NCI-H226 (cell line): ENCODE data around the gene MAP4.

Source experiments
- DNase-seq: peaks from one replicate; pipeline ENCODE4 v3.0.0-alpha.2; 2015

The MAP4 gene

DNA sequence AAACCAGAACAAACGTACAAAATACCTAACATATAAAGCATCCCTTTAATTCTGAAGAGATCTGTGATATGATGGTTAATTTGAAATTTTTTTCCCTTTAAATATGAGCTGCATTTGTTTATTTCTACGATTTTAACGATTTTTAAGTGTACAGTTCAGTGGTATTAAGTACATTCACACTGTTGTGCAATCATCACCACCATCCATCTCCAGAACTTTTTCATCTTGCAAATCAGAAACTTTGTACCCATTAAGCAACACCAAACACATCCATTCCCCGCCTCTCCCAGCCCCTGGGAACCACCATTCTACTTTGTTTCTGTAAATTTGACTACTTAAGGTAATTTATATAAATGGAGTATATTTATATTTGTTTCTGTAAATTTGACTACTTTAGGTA, 51.5 kb downstream of the MAP4 start:
- no peak for DNase-seq

GRCh38 chr3:47961815-47962606, 54.2 kb downstream of the MAP4 start:
- DNase-seq, result peak; percentile 34

GRCh38 chr3:47961036-47961435, 55.2 kb downstream of the MAP4 start:
- no peak for DNase-seq

GRCh38 chr3:47956521-47956920, 59.7 kb downstream of the MAP4 start:
- no peak for DNase-seq

- no peak for DNase-seq
Measured at GRCh38 chr3:47954567-47954966, 61.6 kb downstream of the MAP4 start.

- no peak for DNase-seq
Measured at GRCh38 chr3:47950453-47951169, 65.6 kb downstream of the MAP4 start.

DNA sequence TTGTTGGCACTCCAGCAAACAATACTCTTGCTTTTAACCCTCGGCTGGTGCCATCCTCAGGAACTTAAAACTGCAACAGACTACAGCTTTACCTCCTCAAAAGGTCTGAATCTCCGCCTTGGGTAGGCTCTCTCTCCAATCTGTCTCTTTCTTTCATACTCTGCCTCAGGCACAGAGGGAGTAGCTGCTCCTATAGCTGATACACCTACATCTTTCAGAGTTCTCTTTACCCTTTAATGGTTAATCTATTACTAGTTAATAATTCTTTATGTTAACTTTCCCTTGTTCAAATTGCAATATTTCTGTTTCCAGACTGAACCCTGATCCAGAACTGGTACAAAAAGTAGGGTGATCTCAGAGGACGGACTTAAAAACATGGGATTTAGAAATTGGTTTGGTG, 66.2 kb downstream of the MAP4 start:
- DNase-seq, result no peak

DNA sequence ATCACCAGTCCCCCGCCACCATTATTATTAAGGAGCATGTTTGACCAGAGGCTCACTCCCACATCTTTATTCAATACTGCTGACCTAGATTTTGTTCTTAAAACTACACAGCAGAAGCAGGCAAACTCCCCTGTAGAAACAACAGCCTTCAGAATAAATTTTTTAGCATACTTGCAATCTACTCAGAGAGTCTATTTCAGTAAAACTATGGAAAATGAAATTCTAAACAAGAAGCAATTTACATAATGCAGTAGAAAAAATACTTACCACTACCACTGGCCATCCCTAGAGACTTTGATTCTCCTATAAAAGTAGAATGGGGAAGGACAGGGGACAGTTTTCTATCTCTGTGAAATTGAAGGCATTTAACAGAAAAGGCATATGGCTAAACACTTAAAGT, 76.0 kb downstream of the MAP4 start:
- no peak for DNase-seq

DNA sequence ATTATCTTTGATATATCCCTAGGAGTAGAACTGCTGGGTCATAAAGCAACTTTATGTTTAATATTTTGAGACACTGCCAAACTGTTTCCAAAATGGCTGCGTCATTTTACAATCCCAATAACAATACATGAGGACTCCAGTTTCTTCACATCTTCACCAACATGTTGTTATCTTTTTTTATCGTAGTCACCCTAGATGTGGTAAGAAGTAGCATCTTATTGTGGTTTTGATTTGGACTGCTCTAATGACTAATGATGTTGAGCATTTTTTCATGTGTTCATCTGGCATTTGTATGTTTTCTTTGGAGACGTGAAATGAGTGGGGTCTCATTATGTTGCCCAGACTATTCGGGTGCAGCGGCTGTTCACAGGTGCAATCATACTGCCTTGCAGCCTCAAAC, 83.8 kb downstream of the MAP4 start:
- no peak for DNase-seq

- no peak for DNase-seq
Measured at GRCh38 chr3:47930979-47931378, 85.2 kb downstream of the MAP4 start.

GRCh38 chr3:47916696-47917095, 99.5 kb downstream of the MAP4 start:
- no peak for DNase-seq

DNA sequence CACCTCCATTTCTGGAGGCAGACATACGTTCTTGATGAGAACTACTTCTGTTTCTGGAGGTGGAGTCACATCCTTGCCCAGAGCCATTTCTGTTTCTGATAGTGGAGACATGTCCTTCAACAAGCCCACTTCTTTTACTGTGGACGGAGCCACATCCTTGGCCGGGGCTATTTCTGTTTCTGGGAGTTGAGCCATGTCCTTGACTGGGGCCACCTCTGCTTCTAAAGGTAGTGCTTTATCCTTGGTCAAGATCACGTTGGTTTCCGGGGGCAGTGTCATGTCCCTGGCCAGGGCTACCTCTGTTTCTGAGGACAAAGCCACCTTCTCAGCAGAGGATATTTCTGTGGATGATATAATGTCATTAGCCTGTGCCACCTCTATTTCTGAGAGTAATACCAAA, 100.0 kb downstream of the MAP4 start:
- no peak for DNase-seq

GRCh38 chr3:47912006-47912504, 104.2 kb downstream of the MAP4 start:
- no peak for DNase-seq

DNA sequence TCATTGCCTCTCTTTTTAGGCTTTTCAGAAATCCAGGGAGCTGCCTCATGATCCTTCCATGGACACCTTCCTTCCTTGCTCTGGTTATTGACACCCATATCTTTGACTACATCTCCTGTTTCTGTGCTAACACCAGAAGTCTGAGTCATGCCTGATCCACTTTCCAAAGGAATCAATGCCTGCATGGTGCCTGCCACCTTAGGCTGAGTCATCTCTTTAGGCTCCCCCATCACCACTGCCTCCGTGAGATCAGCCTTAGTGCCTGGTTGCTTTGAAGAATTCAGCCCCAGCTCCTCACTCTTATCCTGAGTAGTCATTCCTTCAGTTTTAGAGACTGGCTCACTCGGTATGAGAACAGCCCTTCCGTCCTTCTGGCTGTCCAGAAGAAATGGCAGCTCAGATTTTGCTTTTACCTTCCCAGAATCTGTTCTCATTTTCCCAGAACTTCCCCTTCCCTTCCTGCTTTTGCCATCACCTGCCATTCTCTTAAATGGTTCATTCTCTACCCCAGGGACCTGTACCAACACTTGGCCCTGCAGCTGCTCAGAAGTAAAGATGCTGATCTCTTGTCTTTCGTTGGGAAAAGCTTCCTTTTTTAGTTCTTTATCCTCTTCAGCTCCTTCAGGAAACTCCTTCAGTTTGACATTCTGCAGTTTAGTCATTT, 105.3 kb downstream of the MAP4 start:
- peak; percentile 88 for DNase-seq

GRCh38 chr3:47910233-47910632, 106.0 kb downstream of the MAP4 start:
- DNase-seq, result no peak

- DNase-seq, result no peak
Measured at GRCh38 chr3:47909607-47910006, 106.6 kb downstream of the MAP4 start.

DNA sequence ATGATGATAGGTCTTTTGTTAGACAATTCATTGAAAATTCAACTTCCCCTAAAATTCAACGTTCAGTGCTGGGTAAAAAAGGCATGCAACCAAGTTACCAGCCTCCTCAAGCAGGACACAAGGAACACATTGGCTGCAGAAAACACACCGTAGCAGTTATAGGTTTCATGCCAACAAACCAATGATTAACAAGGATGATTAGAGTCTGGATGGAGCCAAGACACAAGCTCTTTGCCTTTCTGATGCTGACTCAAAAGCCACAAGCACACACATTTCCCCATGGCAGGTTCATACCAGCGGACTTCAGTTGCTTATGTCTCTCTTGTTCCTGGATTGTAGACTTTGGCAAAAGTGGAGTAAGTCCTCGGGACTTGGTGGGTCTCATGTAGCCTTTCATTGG, 107.5 kb downstream of the MAP4 start:
- DNase-seq, result no peak

GRCh38 chr3:47907784-47908183, 108.4 kb downstream of the MAP4 start:
- DNase-seq, result no peak

- DNase-seq, result no peak
Measured at GRCh38 chr3:47902746-47903145, 113.5 kb downstream of the MAP4 start.

DNA sequence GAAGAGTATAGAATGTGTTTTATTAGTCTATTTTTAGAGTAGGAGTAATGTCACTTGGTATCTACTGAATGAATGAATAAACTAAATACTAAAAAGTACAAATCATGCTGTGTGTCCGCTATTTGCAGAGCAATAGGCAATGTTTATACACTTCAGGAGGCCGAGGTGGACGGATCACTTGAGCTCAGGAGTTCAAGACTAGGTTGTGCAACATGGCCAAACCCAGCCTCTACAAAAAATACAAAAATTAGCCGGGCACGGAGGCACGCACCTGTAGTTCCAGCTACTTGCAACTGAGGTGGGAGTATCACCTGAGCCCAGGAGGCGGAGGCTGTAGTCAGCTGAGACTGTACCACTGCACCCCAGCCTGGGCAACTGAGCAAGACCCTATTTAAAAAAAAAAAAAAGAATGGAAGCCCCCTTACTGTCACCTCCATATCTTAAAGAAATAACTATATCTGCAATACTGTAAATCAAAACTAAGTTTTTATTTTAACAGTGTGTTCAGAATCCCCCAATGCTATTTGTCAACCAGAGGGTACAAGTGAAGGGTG, 114.9 kb downstream of the MAP4 start:
- DNase-seq, result no peak

DNA sequence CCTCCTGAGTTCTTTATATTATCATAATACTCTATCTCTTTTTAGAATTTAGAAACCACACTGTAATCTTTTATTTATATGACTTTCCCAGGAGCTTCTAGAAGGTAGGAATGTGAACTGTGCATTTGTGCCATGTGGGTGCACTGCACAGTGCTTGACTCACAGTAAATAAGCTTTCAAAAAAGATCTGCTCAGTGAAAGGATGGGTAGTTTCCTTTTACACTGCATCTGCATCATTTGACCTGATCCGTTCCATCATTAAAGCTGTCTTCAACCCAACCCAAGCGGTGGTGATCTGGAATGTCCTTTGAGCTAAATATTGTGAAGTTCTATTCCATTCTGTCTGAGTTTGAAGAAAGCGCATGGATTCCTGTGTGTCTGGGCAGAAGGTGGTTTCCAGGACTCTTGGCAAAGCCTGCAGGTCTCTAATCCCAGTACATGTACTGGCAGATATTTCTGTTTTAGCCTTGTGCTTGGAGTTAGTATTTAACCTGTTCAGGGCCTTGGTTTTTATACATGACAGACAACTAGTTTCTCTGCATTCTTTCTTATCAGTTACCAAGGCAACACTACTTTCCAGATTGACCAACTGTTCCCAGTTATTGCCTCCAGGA, 116.6 kb downstream of the MAP4 start:
- no peak for DNase-seq

DNA sequence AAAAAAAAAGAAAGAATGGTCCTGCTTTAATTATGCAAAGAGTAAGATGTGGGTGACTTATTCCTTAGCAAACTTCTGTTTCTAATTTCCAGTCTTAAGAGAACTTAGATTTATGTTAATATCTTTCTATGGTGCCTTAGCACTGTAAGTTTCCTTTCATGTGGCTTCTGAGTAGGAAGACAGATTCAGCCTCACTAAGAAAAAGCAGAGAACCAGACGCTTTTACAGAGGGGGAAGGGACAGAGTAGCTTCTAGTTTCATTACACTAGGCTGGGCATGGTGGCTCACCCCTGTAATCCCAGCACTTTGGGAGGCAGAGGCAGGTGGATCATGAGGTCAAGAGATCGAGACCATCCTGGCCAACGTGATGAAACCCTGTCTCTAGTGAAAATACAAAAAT, 118.3 kb downstream of the MAP4 start:
- no peak for DNase-seq

DNA sequence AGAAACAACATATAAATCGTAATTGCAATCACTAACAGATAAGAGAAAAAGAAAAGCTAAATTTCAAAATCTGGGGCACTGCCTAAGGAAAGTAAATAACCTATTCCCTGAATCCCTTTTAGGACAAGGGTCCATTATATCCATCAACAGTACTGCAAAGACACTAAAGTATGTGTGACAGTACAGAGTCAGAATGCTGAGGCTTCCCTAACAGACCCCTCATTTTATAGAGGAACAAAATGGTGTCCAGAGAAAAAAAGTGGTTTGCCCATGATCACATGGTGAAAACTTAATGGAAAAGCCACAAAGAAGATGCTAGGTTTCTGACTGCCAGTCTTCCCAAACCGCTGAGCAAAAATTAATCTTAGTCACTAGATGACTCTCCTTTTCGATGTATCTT, 119.5 kb downstream of the MAP4 start:
- DNase-seq, result no peak
